GM13977 (cell line): ENCODE results near the gene DPH7.
A peak's percentile ranks its signal among the peaks of the same experiment; 100 is the strongest.
"Not testable (repeated sequence)": the region's sequence is repeated elsewhere in the genome, so short reads cannot be mapped to it uniquely, and the experiment has no call there.

Source experiments
- DNase-seq: peaks from one replicate; pipeline ENCODE4 v3.0.0; 2012; ENCODE audit warnings: low spot score
- in situ Hi-C: fragments of 300-500 bp; cut with MboI; formaldehyde crosslinking; loops from one replicate; pipeline ENCODE4 v1.12.0; 2022; ENCODE audit warnings: low sequenced_read_pairs, low pct_unique_long_range_greater_than_20kb, mixed read lengths, inconsistent platforms; ENCODE audit not compliant: unreplicated experiment
- TF ChIP-seq, protein P1 (sequence below): IDR thresholded peaks from 2 replicates; pipeline ENCODE4 v1.5.1; 2012; ENCODE audit warnings: mild to moderate bottlenecking, control low read depth; ENCODE audit not compliant: insufficient read depth; ENCODE audit errors: extremely low read depth, missing control alignments

Gene DPH7

DNA sequence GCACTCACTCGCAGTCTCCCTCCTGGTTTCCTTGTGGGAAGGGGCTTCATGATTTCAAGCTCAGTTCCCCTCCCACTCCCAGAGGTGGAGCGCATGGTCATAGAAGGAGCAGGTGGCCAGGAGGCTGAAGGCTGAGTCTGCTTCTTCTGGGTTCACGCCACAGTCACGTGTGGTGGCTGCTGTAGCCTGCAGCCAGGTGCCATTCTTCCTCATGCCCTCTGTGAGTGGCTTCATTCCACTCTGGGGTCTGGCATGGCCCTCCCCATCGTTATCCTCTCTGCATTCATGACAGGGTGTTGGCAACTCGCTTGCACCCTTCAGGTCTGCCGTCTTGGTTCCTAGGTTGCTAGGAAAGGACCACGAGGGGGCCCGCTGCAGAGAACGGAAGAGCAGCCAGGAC, 23.5 kb downstream of the DPH7 start:
- in situ Hi-C loops: no loop called here
- no peak for DNase-seq
- TF ChIP-seq, protein P1, sequence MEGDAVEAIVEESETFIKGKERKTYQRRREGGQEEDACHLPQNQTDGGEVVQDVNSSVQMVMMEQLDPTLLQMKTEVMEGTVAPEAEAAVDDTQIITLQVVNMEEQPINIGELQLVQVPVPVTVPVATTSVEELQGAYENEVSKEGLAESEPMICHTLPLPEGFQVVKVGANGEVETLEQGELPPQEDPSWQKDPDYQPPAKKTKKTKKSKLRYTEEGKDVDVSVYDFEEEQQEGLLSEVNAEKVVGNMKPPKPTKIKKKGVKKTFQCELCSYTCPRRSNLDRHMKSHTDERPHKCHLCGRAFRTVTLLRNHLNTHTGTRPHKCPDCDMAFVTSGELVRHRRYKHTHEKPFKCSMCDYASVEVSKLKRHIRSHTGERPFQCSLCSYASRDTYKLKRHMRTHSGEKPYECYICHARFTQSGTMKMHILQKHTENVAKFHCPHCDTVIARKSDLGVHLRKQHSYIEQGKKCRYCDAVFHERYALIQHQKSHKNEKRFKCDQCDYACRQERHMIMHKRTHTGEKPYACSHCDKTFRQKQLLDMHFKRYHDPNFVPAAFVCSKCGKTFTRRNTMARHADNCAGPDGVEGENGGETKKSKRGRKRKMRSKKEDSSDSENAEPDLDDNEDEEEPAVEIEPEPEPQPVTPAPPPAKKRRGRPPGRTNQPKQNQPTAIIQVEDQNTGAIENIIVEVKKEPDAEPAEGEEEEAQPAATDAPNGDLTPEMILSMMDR: no peak

GRCh38 chr9:137554349-137554748, 24.4 kb downstream of the DPH7 start:
- in situ Hi-C loops: no loop called here

GRCh38 chr9:137553654-137554053, 25.1 kb downstream of the DPH7 start:
- DNase-seq, in situ Hi-C loops: not testable (repeated sequence)

More at GRCh38 chr9:137554349-137554748, 24.4 kb downstream of the DPH7 start:
- TF ChIP-seq, protein P1: no peak
- no peak for DNase-seq

- DNase-seq: peak; percentile 69
- in situ Hi-C loops: no loop called here
- TF ChIP-seq, protein P1: no peak
Observed at GRCh38 chr9:137552022-137552768, 26.5 kb downstream of the DPH7 start.

GRCh38 chr9:137551264-137552021, 27.3 kb downstream of the DPH7 start, which contains the start of gene MRPL41:
MRPL41 (plus strand) TSS chr9:137551879; CDS start chr9:137552082, 203 bp downstream.
- TF ChIP-seq, protein P1: peak; percentile 53
- in situ Hi-C loops: no loop called here
- peak; percentile 99 for DNase-seq

- DNase-seq, in situ Hi-C loops: not testable (repeated sequence)
Observed at GRCh38 chr9:137550958-137551263, 27.8 kb downstream of the DPH7 start.

DNA sequence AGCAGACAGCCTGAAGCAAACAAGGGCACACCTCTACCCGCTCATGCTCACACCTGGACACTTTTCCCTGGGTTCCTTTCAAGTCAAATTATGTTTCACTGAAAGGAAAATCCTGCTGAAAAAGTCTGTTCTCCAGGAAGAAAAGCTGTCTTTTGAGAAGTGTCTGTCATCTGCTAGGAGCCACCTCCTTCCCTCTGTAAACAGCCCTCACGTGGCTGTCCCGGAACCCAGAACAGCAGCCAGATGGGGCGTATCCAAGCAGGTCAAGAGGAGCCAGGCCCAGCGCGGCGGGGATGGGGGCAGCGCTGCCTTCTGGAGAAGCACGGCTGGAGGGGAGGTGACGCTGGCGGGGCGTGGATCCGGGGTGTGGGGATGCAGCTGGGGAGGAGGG, 28.5 kb downstream of the DPH7 start, which contains the start of gene PNPLA7:
Gene PNPLA7 (minus strand): TSS at position 172 of the 391 bp plus-strand sequence. CDS start 205 bp downstream, outside the sequence.
- in situ Hi-C loops: no loop called here
- DNase-seq: peak; percentile 77

More for the DNA sequence above, 28.5 kb downstream of the DPH7 start, which contains the start of gene PNPLA7:
- TF ChIP-seq, protein P1: no peak
